Upper lobe of left lung (tissue), 6 donors: ENCODE results near the gene DOCK1. TPM values are rescaled to one million over a fixed set of nuclear protein-coding genes. Genes with fewer than 3 reads are reported as not detected.

Source experiments
- ATAC-seq, 2 donors: fragments of 200-7000 bp; cut with Tn5 transposase; one replicate each; pipeline ENCODE4 v1.9.1; 2022; ENCODE audit warnings: mild to moderate bottlenecking in 2 of 2, moderate library complexity in 2 of 2; ENCODE audit not compliant: low FRiP score in 2 of 2
- DNase-seq, 2 donors: peaks; one replicate each; pipeline ENCODE4 v3.0.0-alpha.2; 2019 to 2020
- H3K27ac ChIP-seq, 4 donors: fragments of 200-600 bp; sonication (generic); one replicate each; pipeline ENCODE4 v1.5.1; 2016 to 2019
- H3K27me3 ChIP-seq, 4 donors: fragments of 200-600 bp; sonication (generic); one replicate each; pipeline ENCODE4 v1.5.1; 2017 to 2019
- H3K36me3 ChIP-seq, 4 donors: fragments of 200-600 bp; sonication (generic); one replicate each; pipeline ENCODE4 v1.5.1; 2016 to 2019
- H3K4me1 ChIP-seq, 4 donors: fragments of 200-600 bp; sonication (generic); one replicate each; pipeline ENCODE4 v1.5.1; 2018 to 2019
- H3K4me3 ChIP-seq, 4 donors: fragments of 200-600 bp; sonication (generic); one replicate each; pipeline ENCODE4 v1.5.1; 2017 to 2019; ENCODE audit warnings: mild to moderate bottlenecking in 2 of 4, moderate library complexity in 1 of 4
- H3K9me3 ChIP-seq, 4 donors: fragments of 200-600 bp; sonication (generic); one replicate each; pipeline ENCODE4 v1.5.1; 2018 to 2019
- EP300 ChIP-seq, 4 donors: sonication (generic); formaldehyde crosslinking; IDR thresholded peaks; one replicate each; pipeline ENCODE4 v1.5.1; 2017; ENCODE audit warnings: antibody characterized with exemption in 4 of 4, control low read depth in 2 of 4
- POLR2A ChIP-seq, 4 donors: fragments of 450-650 bp; IDR thresholded peaks; one replicate each; pipeline ENCODE4 v1.5.1; 2016 to 2017; ENCODE audit warnings: antibody characterized with exemption in 4 of 4, mild to moderate bottlenecking in 2 of 4
- POLR2AphosphoS5 ChIP-seq, 2 donors: sonication (generic); formaldehyde crosslinking; IDR thresholded peaks; one replicate each; pipeline ENCODE4 v1.5.1; 2017; ENCODE audit warnings: antibody characterized with exemption in 2 of 2
- WGBS, 2 donors: methylation state at CpG; one replicate each; pipeline ENCODE4 v1.1.5; 2017 to 2018; 5-methylcytosine and 5-hydroxymethylcytosine counted together
- total RNA-seq, 6 donors: library from RNA; depleted of rRNA in 4 of 6; stranded (reverse); fragments of >200 nt in 4 of 6; gene quantifications; one replicate each; pipeline versions ENCODE4 v1.1.0 to v1.2.1, GENCODE V29; 2016 to 2021
- TF ChIP-seq, protein P1 (sequence below), 6 experiments: fragments of 450-650 bp in 4 of 6; fragments of 200-600 bp in 2 of 6; sonication (generic) in 2 of 6; IDR thresholded peaks; one replicate each; pipeline ENCODE4 v1.5.1; 2016 to 2019; ENCODE audit warnings: antibody characterized with exemption in 6 of 6
- donor health status: DM: no; HTN: no; CAD: no; lungs with moderate emphysema.
- donor health status: DM: no; HTN: yes; CAD: no; lungs with severe emphysema.

The DOCK1 gene
- total RNA-seq, 6 donors from 2014 or later: 37.5 to 63.9 (median 45.8) TPM

DNA sequence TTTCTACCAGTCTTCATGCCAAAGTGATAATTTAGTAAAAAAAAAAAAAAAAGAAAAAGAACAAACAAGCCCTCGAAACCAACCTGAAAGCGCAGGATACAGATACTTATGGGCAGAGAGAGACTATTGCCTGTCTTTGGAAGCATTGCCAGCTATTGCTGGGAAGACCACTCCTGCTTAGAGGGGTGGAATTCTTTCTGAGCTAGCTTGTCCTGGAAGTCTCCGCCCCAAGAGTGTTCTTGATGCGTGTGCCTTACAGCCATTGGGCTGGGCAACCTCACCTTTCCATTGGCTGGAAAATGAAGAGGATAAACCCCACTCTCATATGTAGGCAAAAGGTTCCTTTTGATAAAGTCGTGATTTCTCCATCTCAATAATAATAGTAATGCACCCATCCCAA is 311.0 kb downstream of the DOCK1 start:
- Histone ChIP-seq H3K27me3 (no peaks in the 10 kb centered on the region), H3K4me1 (no peaks in the 10 kb centered on the region), H3K27ac (no peak overlapping the region), H3K36me3 (no peaks in the 10 kb centered on the region), H3K4me3 (no peak overlapping the region), H3K9me3 (no peaks in the 10 kb centered on the region)
- no peak for TF ChIP-seq POLR2A (IDR thresholded peaks at IDR 0.05)
- DNase-seq: no peak
- ATAC-seq: no peak
- 88 to 89% methylated on average over 5 of the region's 5 CpGs for WGBS, 2 donors

DNA sequence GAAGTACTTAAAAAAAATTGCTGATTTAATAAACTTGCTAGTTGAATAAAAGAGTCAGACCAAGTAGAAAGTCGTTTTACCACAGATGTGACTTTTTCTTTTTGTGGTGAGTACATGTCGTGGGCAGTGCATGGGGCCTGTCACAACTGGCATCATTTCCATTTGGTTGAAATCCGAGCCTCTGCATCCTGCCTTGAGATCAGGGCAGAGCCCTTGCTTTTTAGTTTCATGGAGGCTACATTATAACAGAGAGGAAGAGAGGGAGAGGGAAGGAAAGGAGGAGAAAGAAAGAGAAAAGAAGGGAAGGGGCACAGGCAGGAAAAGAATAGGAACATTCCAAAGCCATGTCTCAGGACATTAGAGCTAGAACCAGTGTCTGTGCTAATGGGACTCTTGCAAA is 311.6 kb downstream of the DOCK1 start:
- no peaks in the 10 kb centered on the region for H3K9me3 ChIP-seq
- H3K27me3 ChIP-seq: no peaks in the 10 kb centered on the region
- no peak overlapping the region for H3K4me3 ChIP-seq
- 72 to 73% methylated on average over 3 of the region's 3 CpGs for WGBS, 2 donors
- no peak for ATAC-seq
- no peak overlapping the region for H3K27ac ChIP-seq
- no peak for TF ChIP-seq EP300 (IDR thresholded peaks at IDR 0.05)
- no peak for TF ChIP-seq POLR2A (IDR thresholded peaks at IDR 0.05)
- no peaks in the 10 kb centered on the region for H3K36me3 ChIP-seq
- H3K4me1 ChIP-seq: no peaks in the 10 kb centered on the region
- DNase-seq: no peak

DNA sequence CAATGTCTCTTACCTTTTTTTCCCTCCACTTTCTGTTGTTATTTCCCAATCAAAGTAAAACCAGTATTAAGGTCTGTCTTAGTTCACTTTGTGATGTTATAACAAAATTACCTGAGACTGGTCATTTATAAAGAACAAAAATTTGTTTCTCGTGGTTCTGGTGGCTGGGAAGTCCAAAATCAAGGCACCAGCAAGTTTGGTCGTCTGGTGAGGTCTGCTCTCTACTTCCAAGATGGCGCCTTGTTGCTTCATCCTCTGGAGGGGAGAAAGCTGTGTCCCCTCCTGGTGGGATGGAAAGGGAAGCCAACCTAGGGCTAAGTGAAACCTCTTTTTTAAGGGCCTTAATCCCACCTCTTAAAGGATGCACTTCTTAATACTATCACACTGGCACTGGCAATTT is 313.4 kb downstream of the DOCK1 start:
- no peak for TF ChIP-seq POLR2AphosphoS5 (IDR thresholded peaks at IDR 0.05)
- TF ChIP-seq, protein P1, sequence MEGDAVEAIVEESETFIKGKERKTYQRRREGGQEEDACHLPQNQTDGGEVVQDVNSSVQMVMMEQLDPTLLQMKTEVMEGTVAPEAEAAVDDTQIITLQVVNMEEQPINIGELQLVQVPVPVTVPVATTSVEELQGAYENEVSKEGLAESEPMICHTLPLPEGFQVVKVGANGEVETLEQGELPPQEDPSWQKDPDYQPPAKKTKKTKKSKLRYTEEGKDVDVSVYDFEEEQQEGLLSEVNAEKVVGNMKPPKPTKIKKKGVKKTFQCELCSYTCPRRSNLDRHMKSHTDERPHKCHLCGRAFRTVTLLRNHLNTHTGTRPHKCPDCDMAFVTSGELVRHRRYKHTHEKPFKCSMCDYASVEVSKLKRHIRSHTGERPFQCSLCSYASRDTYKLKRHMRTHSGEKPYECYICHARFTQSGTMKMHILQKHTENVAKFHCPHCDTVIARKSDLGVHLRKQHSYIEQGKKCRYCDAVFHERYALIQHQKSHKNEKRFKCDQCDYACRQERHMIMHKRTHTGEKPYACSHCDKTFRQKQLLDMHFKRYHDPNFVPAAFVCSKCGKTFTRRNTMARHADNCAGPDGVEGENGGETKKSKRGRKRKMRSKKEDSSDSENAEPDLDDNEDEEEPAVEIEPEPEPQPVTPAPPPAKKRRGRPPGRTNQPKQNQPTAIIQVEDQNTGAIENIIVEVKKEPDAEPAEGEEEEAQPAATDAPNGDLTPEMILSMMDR (IDR thresholded peaks at IDR 0.05): no peak
- no peak for TF ChIP-seq POLR2A (IDR thresholded peaks at IDR 0.05)
- TF ChIP-seq EP300 (IDR thresholded peaks at IDR 0.05): no peak
- DNase-seq (no peak), ATAC-seq (no peak)
- 88 to 94% methylated on average over 3 of the region's 3 CpGs for WGBS, 2 donors
- Histone ChIP-seq H3K4me3 (no peak overlapping the region), H3K27ac (no peak overlapping the region), H3K27me3 (no peaks in the 10 kb centered on the region), H3K4me1 (no peaks in the 10 kb centered on the region), H3K9me3 (no peaks in the 10 kb centered on the region), H3K36me3 (no peaks in the 10 kb centered on the region)

DNA sequence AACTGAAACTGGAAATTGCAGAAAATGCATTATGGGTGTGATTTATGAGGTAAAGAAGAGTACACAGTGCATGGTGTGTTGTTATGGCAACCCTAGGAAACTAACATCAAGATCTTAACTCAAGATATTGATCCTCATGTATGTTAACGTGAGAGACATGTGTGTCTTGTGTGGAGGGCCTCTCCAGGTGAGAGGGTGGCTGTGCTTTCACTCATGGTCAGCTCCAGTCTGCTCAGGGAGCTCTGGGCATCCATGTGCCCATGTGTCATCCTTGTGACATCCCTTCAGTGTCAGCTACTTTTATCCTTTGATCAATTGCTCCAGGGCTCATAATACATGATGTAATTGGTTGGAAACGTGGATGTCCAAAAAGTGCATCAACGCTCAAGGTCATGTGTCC is 316.1 kb downstream of the DOCK1 start:
- Histone ChIP-seq H3K4me3 (no peak overlapping the region), H3K27me3 (no peaks in the 10 kb centered on the region), H3K36me3 (no peaks in the 10 kb centered on the region), H3K27ac (no peak overlapping the region), H3K9me3 (no peaks in the 10 kb centered on the region), H3K4me1 (no peaks in the 10 kb centered on the region)
- ATAC-seq (no peak), DNase-seq (no peak)
- WGBS, 2 donors: 85 to 95% methylated on average over 3 of the region's 3 CpGs
- TF ChIP-seq, protein P1 (IDR thresholded peaks at IDR 0.05): no peak
- TF ChIP-seq EP300 (IDR thresholded peaks at IDR 0.05): no peak
- TF ChIP-seq POLR2A (IDR thresholded peaks at IDR 0.05): no peak
- no peak for TF ChIP-seq POLR2AphosphoS5 (IDR thresholded peaks at IDR 0.05)

DNA sequence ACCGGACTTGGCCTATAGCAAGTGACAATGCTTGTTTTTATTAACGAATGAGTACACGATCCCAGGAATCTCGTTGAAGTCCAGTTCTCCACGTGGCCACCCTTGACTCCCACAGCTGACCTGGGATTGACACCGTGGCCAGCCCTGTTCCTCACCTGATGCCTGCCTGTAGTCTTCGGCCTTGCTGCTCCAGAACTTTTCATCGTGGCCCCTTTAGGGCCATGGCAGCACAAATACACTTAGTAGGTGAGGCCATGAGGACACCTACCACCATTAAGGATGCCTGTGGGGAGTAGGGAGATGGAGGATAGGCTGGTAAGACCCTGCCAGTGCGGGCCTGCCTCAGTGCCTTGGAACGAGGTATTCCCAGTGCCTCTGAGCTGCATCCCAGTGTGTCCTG is 321.8 kb downstream of the DOCK1 start:
- 93 to 96% methylated on average over 10 of the region's 10 CpGs for WGBS, 2 donors
- Histone ChIP-seq H3K27ac (no peak overlapping the region), H3K27me3 (no peaks in the 10 kb centered on the region), H3K4me1 (no peaks in the 10 kb centered on the region), H3K9me3 (no peaks in the 10 kb centered on the region), H3K4me3 (no peak overlapping the region), H3K36me3 (peaks cover 0 to 3% (median 0%) of the 10 kb centered on the region in 4 donors)
- TF ChIP-seq EP300 (IDR thresholded peaks at IDR 0.05): no peak
- TF ChIP-seq, protein P1 (IDR thresholded peaks at IDR 0.05): no peak
- no peak for TF ChIP-seq POLR2AphosphoS5 (IDR thresholded peaks at IDR 0.05)
- no peak for TF ChIP-seq POLR2A (IDR thresholded peaks at IDR 0.05)
- DNase-seq (no peak), ATAC-seq (no peak)

DNA sequence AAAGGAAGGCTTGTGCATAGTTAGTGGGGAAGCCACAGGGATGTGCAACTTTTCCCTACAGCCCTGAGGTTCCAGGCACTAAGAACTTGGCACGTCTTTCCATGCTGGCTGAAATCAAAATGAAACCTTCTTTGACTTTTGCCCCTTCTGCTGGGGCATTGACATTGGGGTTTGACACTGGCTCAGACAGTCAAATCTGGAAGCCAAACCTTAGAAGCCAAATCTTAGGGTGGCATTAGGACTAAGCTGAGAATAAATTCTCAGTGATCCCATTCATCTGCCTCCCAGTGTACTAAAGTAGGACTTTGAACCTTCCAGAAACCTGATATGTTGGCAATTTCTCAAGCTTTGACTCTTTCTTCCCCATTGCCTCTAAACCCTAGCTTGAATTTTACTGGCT is 322.4 kb downstream of the DOCK1 start:
- no peak overlapping the region for H3K4me3 ChIP-seq
- WGBS, 2 donors: 93 to 100% methylated on average over 1 of the region's 1 CpG
- no peaks in the 10 kb centered on the region for H3K27me3 ChIP-seq
- DNase-seq (no peak), ATAC-seq (no peak)
- peaks cover 0 to 3% (median 0%) of the 10 kb centered on the region in 4 donors for H3K36me3 ChIP-seq
- no peak overlapping the region for H3K27ac ChIP-seq
- TF ChIP-seq POLR2AphosphoS5 (IDR thresholded peaks at IDR 0.05) (no peak), EP300 (IDR thresholded peaks at IDR 0.05) (no peak), POLR2A (IDR thresholded peaks at IDR 0.05) (no peak)
- TF ChIP-seq, protein P1 (IDR thresholded peaks at IDR 0.05): no peak
- H3K9me3 ChIP-seq: no peaks in the 10 kb centered on the region
- no peaks in the 10 kb centered on the region for H3K4me1 ChIP-seq
